GM21390 (cell line): Measurements from ENCODE around the gene C5orf34.
"Not testable (repeated sequence)": the region's sequence is repeated elsewhere in the genome, so short reads cannot be mapped to it uniquely, and the experiment has no call there.

Experiments used
- ATAC-seq: cut with Tn5 transposase; IDR thresholded peaks from one replicate; pipeline ENCODE4 v1.9.1; 2021; ENCODE audit not compliant: unreplicated experiment

The C5orf34 gene

DNA sequence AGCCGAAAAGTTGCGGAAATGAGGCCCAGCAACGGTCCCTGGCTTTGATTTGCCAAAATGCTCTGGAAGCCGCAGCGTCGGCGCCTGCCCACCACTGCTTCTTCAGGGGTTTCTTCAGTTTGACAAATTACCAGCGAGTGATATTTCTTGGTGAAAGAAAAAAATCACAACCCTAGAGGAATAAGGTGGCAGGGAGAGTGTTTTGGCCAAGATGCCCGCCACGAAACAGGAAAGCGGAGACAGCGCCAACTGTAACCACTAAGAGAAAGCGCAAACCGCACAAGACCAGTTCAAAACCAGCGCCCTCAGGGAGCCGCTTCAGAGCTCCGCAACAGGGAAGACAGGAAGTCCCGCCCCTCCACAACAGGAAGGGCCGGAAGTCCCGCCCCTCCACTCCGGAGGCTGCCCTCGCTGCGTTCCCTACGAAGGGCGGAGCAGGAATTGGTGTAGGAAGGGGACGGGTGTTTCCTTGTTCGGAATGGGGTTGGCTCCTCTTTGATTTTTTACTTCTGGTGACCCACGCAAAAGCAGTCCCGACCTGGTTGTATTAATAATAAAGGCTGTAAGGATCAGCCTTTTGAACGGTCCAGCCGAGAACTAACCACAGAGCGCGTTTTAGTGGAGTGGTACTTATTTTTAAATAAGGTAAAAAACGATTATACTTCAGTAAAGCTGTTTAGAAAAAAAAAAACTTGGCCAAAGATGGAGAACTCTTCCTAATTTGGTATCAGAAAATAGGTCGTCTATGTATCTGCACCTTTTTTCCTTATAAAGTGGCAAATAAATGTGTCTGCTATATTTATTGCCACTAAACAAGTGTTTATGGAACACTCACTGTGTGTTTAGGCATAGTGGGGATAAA, at the start of gene C5orf34:
Gene C5orf34 (minus strand): TSS at position 333 of the 862 bp plus-strand sequence. CDS start 5,809 bp downstream, outside the sequence.
- ATAC-seq = peak; percentile 99

DNA sequence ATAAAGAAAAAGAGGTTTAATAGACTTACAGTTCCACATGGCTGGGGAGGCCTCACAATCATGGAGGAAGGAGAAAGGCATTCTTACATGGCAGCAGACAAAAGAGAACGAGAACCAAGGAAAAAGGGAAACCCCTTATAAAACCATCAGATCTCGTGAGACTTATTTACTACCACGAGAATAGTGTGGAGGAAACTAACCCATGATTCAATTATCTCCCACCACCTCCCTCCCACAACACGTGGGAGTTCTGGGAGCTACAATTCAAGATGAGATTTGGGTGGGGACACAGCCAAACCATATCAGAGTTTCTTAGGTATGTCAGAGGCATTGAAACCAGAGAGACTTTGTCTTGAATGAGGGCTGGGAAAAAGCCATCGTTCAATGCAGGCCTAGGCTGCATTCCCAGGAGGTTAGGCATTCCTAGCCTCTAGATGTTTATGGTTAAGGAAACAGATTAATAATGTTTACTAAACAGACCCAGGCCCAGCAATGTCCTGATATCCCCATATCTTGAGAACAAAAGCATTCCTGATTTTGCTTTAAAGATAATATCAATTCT, 49.4 kb upstream of the C5orf34 start:
- ATAC-seq = no peak

DNA sequence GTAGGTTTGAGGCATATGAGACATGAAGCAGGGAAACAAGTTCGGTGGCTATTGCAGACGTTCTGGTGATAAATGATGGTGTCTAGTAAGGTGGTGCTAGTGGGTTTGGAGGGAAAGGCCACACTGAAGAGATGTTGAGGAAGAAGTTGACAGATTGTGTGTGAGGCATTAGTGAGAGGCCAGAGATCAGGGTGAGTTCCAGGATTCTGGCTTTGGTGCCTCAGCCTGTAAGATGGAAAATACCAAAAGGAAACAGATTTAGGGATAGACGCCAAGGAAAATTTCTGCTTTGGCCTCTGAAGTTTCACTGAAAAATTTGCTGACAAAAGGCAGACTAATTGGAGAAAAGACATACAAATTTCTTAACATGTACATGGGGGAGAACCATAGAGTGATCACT, 48.4 kb upstream of the C5orf34 start:
- ATAC-seq = no peak

DNA sequence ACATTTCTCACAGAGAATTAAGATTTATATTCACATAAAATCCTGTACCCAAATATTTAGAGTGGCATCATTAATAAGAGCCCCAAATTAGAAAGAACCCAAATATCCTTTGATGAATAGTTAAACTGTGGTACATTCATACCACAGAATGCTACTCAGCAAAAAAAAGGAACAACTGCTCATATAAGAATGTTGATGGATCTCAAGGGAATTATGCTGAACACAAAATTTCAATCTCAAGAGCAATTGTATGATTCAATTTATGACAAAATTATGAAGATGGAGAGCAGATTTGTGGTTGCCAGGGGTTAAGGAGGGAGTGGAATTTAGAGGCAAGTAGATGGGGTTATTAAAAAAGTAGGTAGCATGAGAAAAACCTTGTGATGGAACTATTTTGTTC, 46.4 kb upstream of the C5orf34 start:
- no peak for ATAC-seq

DNA sequence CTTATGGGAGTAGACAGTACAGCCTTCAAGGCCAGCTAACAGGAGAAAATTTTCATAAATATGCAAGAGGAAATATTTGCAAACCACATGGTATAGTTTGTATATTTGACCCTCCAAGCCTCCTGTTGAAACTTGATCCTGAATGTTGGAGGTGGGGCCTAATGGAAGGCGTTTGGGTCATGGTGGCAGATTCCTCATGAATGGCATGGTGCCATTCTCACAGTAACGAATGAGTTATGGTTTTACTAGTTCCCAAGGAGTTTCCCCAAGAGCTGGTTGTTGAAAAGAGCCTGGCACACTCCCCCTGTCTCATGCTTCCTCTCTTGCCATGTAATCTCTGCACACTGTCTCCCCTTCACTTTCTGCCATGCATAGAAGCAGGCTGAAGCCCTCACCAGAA, 45.2 kb upstream of the C5orf34 start:
- ATAC-seq = no peak

DNA sequence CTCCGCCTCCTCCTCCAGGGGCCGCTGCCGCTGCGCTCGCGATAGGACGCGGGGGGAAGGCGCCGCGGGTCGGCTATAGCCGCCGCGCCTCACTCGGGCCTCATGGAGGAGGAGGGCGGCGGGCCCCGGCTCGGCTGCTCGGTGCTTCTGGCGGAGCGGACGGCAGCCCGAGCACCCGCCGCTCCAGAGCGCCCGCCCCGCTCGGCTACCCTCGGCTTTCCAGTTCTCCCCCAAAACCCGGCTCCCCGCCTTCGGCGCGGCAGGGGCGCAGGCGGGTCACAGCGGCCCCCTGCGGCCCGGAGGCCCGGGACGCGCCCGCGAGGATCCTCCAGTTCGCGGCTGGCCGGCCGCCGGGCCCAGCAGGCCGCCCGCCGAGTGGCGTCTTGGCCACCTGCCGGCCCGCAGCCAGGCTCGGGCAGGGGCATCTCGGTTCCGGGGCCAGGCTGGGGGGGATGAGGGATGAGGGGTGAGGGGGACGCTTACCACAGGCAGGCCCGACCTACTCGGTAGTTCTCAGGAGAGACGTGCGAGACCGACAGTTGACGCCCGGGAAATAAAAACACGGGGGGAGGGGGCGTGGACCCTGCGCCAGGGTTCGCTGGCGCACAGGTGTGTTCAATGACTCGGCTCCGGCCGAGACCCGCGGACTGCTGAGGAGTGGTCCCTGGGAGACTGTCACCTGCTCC, 42.1 kb upstream of the C5orf34 start, which contains the start of gene PAIP1:
Gene PAIP1 (minus strand): TSS at position 221 of the 686 bp plus-strand sequence. CDS start 231 bp downstream, outside the sequence.
- peak; percentile 77 for ATAC-seq

GRCh38 chr5:43556607-43556856, 41.6 kb upstream of the C5orf34 start:
- peak; percentile 91 for ATAC-seq

DNA sequence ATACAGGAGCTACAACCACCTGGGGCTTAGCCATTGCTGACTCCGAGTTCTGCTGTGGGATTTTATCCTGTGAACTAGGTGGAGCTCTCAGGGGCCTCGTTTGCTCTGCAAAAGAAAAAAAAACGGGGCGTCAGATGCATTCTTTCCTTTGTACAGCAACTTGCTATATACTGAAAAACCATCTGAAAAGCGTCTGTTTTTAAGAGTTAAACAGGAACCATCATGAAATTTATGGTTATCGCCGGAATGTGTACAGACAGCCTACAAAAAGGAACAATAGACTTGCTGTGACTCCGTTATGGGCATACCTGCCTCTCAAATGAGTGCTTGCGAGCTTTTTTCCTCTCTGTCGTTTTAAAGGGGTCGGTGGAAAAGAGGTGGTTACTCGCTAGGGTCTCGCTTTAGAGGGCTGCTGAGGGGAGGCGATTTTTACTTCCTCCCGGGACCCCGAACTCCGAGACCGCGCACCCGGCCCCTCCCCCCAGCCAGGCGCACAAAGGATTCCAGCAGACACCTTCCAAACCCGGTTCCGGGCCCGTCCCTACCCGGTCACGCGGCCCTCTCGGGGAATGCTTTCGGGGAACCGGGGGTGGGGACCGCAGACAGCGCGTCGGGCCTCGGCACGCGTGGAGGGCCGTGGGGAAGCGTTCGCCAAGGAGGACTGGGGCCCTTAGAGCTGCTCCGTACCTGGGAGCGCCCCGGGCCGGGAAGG, 41.1 kb upstream of the C5orf34 start:
- peak; percentile 23 for ATAC-seq

DNA sequence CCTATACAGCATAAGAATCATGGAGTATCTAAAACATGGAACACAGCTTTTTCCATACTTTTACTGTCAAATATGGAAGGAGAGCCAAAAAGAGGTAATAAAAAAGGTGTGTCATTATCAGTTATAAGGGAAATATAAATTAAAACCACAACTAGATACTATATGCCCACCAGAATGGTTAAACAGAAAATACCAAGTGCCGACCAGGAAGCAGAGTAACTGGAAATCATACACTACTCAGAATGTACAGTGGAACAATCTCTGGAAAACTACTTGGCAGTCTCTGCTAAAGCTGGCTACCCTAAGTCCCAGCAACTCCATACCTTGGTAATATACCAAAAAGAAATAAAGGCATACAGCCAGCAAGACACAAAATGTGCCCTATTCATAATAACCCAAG, 39.5 kb upstream of the C5orf34 start:
- no peak for ATAC-seq

- no peak for ATAC-seq
Measured at GRCh38 chr5:43553381-43553780, 38.4 kb upstream of the C5orf34 start.

DNA sequence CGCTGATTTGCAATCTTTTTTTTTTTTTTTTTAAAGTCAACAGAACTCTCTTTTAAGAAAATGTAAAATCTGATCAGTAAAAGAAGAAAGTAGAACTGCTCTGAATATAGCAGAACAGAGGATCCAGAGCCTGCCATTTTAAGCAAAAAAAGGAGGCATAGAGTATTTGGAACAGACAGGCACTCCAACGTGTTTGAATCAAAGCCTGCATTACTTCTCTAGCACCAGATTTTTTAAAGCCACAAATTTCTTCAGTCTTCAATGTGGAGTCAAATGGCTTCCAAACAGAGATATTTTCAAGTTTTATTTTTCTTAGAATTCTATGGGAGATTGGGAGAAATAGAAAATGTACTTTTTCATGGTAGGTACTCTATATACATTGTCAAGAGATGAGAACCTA, 36.8 kb upstream of the C5orf34 start:
- no peak for ATAC-seq

DNA sequence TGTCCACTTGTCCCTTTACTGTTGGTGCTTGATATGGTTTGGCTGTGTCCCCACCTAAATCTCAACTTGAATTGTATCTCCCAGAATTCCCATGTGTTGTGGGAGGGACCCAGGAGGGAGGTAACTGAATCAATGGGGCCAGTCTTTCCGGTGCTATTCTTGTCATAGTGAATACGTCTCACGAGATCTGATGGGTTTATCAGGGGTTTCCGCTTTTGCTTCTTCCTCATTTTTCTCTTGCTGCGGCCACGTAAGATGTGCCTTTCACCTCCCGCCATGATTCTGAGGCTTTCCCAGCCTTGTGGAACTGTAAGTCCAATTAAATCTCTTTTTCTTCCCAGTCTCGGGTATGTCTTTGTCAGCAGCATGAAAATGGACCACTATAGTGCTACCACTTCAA, 34.3 kb upstream of the C5orf34 start:
- not testable (repeated sequence) for ATAC-seq

DNA sequence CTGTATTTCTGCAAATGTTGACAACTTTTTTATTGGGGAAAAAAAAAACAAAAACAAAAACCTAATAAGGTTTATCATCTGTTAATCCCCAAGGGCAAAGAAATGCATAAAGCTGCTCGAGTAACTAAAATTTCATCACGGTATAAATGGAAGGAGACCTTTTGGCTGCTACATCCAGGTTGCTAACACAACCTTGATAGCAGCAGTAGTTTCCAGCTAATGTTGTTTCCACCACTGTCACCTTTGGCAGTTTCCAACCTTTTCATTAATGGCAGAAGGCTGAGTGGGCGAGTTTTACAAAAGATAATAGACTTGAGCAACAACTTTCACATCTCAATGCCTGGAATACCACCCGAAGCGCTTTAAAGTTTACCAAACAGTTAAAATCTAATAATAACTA, 33.4 kb upstream of the C5orf34 start:
- no peak for ATAC-seq

DNA sequence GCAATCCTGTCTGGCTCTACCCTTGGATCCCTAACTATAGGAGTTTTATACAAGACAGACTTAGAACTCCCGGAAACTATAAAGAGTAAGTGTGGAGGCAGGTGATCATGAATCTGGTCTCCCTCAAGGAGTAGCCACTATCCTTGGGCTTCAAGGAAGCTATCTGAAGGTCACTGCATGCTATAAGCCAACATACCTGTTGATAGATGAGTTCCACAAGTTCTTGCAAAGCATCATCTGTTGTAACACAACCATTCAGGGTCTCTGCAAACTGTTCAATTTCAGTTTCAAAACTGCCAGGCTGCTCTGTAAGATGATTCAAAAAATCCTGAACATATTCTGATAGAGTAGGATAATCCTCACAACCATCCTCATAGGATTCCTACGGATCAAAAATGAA, 32.6 kb upstream of the C5orf34 start:
- ATAC-seq = no peak

DNA sequence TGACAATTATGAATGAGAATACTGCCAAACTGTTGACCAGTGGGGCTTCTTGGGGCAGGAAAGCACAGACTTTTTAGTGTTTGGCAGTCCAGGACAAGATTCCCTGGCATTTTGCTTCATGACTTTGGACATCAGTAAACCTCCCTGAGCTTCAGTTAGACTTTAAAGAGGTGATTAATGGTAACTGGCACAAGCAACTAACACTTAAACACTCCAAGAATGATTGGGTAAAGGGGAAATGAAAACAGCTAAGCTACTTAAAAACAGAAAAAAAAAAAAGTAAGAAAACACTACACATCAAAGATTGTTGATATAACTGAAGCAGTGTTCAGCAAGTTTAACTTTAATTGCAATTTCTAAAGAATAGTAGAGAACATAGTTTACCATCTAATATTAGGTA, 28.5 kb upstream of the C5orf34 start:
- ATAC-seq = no peak

- ATAC-seq = no peak
Measured at GRCh38 chr5:43540746-43541145, 25.8 kb upstream of the C5orf34 start.

DNA sequence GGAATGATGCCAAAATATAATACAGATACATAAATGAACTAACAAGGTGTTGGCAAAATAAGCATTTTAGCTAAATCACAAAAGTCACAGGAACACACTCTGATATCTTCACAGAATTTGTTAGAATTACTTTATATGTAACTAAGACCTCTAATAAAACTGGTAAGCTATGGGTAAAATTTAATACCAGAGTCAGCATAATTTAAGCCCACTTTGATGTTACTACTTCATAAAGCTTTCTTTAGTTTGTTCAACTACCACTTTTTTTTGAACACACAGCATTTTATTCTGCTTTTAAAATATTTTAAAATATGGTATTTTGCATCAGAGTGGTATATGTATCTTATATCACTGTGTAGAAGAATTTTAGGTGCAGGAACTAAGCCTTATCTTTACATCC, 22.0 kb upstream of the C5orf34 start:
- no peak for ATAC-seq

DNA sequence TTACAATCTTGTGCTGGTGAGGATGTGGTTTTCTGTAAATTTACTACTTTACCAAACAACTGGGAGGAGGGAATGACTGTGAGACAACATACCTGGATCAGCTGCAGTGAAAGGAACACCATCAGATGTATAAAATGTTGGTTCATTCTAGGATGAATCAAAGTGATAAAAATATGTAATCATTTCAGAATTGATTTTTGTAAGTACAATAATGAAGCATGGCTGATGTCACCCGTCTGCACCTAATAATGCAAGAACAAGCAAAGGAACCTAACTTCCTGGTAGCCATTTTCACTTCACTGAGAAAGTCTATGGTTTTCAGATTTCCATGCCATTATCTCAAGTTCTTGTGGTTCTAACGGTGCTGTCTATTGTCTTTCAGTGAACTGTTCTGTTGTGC, 18.7 kb upstream of the C5orf34 start:
- ATAC-seq = no peak

GRCh38 chr5:43530648-43531047, 15.7 kb upstream of the C5orf34 start:
- peak; percentile 54 for ATAC-seq

DNA sequence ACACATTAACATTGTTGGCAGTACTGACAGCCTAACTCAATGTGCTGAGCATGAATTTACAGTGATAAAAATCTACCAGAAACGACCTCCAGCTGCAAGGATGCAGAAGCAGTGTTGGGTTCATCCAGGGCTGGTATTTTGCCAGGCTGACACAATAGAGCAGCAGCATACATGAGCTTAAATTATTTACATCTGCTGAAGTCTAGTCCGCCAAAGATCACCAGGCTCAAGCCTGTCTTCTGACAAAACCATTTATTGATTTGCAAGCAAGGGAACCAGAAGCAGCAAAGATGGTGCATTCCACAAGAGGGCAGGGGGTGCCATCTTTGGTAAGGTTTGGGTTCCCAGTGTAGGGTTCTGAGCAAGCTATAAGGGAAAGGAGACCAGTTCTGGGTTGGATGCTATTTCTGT, 8.7 kb upstream of the C5orf34 start:
- ATAC-seq = no peak

- ATAC-seq = no peak
Measured at GRCh38 chr5:43520615-43521014, 5.7 kb upstream of the C5orf34 start.

DNA sequence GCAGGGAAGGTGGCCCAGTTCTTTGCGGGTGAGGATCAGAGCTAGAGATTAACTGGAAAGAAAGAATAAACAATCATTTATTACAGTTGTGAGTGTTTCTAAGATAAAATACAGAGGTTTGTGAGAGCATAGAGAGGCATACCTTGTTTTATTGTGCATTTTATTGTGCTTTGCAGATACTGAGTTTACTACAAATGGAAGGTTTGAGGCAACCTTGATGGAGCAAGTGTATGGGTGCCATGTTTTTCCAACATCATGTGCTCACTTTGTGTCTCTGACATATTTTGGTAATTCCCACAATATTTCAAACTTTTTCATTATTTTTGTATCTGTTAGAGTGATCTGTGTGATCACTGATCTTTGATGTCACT, 715 bp upstream of the C5orf34 start:
- ATAC-seq = no peak
